Stimulated activated CD4-positive, alpha-beta T cell treated with anti-CD3 and anti-CD28 coated beads, TNF-alpha, amount 100 ng/mL, for 24 hours (primary cell): ENCODE data around the gene EMILIN3.

Experiments used
- DNase-seq, 3 experiments: peaks; one replicate each; pipeline ENCODE4 v3.0.0-alpha.2; 2020; ENCODE audit warnings: low read depth in 3 of 3

EMILIN3 gene

GRCh38 chr20:41364236-41364855, 2.3 kb downstream of the EMILIN3 start:
- DNase-seq = no peak

- DNase-seq = no peak
Measured at GRCh38 chr20:41363601-41364000, 3.0 kb downstream of the EMILIN3 start.

GRCh38 chr20:41362748-41363140, 3.9 kb downstream of the EMILIN3 start:
- DNase-seq = no peak

- DNase-seq = no peak
Measured at GRCh38 chr20:41361757-41362747, 4.6 kb downstream of the EMILIN3 start.

GRCh38 chr20:41360831-41361756, 5.5 kb downstream of the EMILIN3 start:
- DNase-seq = no peak

GRCh38 chr20:41359541-41360011, 7.0 kb downstream of the EMILIN3 start:
- DNase-seq = no peak

GRCh38 chr20:41358717-41359116, 7.9 kb downstream of the EMILIN3 start:
- no peak for DNase-seq

- no peak for DNase-seq
Measured at GRCh38 chr20:41358230-41358629, 8.4 kb downstream of the EMILIN3 start.

GRCh38 chr20:41357424-41358163, 9.0 kb downstream of the EMILIN3 start:
- no peak for DNase-seq

- no peak for DNase-seq
Measured at GRCh38 chr20:41356951-41357350, 9.7 kb downstream of the EMILIN3 start.

GRCh38 chr20:41355598-41356203, 10.9 kb downstream of the EMILIN3 start:
- no peak for DNase-seq

GRCh38 chr20:41355192-41355591, 11.4 kb downstream of the EMILIN3 start:
- no peak for DNase-seq

- no peak for DNase-seq
Measured at GRCh38 chr20:41353530-41353929, 13.1 kb downstream of the EMILIN3 start.

GRCh38 chr20:41352666-41353065, 14.0 kb downstream of the EMILIN3 start:
- no peak for DNase-seq

GRCh38 chr20:41352106-41352505, 14.5 kb downstream of the EMILIN3 start:
- DNase-seq = no peak

- no peak for DNase-seq
Measured at GRCh38 chr20:41350408-41350962, 16.1 kb downstream of the EMILIN3 start.

- no peak for DNase-seq
Measured at GRCh38 chr20:41349943-41350342, 16.7 kb downstream of the EMILIN3 start.

GRCh38 chr20:41349266-41349665, 17.4 kb downstream of the EMILIN3 start:
- no peak for DNase-seq

- DNase-seq = no peak
Measured at GRCh38 chr20:41348430-41349172, 18.0 kb downstream of the EMILIN3 start.
